ENCODE data around the gene ZNF329.

DNA sequence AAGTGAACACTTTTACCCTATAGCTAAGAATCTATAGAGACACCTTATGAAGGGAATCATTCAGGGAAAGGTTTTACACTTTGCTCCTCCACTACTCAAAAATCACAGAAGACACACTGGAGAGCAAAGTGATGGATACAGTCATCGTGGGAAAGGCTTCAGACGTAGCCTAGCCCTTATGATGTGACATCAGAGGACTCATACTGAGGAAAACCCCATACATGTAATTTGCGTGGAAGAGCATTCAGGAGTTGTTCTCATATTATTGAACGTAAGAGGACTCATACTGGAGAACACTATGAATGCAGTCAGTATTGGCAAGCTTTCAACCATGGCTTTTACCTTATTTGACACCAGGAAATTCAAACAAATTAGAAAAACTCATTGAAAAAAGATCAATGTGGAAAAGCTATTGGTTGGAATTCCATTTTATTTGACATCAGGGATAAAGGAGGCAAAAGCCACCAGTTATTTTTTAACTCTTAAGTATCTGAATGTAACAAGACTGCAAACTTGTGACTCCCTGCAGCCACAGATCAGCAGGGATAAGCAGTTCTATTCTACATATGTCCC lies 16.2 kb upstream of the ZNF329 start:
- TF ChIP-seq, protein P1, sequence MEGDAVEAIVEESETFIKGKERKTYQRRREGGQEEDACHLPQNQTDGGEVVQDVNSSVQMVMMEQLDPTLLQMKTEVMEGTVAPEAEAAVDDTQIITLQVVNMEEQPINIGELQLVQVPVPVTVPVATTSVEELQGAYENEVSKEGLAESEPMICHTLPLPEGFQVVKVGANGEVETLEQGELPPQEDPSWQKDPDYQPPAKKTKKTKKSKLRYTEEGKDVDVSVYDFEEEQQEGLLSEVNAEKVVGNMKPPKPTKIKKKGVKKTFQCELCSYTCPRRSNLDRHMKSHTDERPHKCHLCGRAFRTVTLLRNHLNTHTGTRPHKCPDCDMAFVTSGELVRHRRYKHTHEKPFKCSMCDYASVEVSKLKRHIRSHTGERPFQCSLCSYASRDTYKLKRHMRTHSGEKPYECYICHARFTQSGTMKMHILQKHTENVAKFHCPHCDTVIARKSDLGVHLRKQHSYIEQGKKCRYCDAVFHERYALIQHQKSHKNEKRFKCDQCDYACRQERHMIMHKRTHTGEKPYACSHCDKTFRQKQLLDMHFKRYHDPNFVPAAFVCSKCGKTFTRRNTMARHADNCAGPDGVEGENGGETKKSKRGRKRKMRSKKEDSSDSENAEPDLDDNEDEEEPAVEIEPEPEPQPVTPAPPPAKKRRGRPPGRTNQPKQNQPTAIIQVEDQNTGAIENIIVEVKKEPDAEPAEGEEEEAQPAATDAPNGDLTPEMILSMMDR (IDR thresholded peaks at IDR 0.05; ENCODE audit: poor library complexity): no peak
- no peak for TF ChIP-seq EZH2 (IDR thresholded peaks at IDR 0.05; ENCODE audit: borderline replicate concordance)
- no peak for TF ChIP-seq EZH2phosphoT487 (IDR thresholded peaks at IDR 0.05; ENCODE audit: low read depth, severe bottlenecking, unreplicated experiment)
